ENCODE results near the gene CD1D. TPM values are rescaled to one million over a fixed set of nuclear protein-coding genes. Genes with fewer than 3 reads are reported as not detected.

The CD1D gene
- total RNA-seq, 1 experiment from 2014 or later: 1.3 TPM

DNA sequence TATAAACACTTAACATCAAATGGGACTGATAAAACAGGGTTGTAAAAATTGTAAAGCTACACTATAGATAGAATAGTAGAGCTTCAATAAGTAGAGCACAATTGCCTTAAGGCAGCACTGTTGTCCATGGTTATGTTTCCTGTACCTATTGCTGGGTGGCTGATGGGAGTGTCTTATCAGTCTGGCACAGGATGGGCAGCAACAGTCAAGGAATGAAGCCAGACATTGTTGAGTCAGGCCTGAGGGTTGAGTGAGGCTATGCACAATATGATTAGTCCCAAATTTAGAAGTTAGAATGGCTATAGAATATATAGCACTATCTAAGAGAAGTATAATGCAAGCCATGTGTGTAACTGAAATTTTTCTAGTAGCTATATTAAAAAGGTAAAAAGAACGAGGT is 25.0 kb upstream of the CD1D start:
- H3K36me3 ChIP-seq (ENCODE audit: insufficient read depth, low read length, poor library complexity, severe bottlenecking): no peaks in the 10 kb centered on the region
- H3K27me3 ChIP-seq (replicated peaks; ENCODE audit: insufficient read depth, low read depth, low read length, poor library complexity): no peaks in the 10 kb centered on the region
- H3K4me3 ChIP-seq (ENCODE audit: low read depth, low read length, poor library complexity, severe bottlenecking): no peak overlapping the region
- TF ChIP-seq, protein P1, sequence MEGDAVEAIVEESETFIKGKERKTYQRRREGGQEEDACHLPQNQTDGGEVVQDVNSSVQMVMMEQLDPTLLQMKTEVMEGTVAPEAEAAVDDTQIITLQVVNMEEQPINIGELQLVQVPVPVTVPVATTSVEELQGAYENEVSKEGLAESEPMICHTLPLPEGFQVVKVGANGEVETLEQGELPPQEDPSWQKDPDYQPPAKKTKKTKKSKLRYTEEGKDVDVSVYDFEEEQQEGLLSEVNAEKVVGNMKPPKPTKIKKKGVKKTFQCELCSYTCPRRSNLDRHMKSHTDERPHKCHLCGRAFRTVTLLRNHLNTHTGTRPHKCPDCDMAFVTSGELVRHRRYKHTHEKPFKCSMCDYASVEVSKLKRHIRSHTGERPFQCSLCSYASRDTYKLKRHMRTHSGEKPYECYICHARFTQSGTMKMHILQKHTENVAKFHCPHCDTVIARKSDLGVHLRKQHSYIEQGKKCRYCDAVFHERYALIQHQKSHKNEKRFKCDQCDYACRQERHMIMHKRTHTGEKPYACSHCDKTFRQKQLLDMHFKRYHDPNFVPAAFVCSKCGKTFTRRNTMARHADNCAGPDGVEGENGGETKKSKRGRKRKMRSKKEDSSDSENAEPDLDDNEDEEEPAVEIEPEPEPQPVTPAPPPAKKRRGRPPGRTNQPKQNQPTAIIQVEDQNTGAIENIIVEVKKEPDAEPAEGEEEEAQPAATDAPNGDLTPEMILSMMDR (conservative IDR thresholded peaks at IDR 0.05; ENCODE audit: low read depth, low read length): no peak
- TF ChIP-seq EZH2 (IDR thresholded peaks at IDR 0.05; ENCODE audit: borderline replicate concordance, low read depth, low read length, poor library complexity, severe bottlenecking): no peak
- DNase-seq (ENCODE audit: low spot score): no peak
- no TSS peak for BruUV-seq (replicated peaks)
- no peaks in the 10 kb centered on the region for H3K4me1 ChIP-seq (ENCODE audit: insufficient read depth, low read length, poor library complexity, severe bottlenecking)
- no peak overlapping the region for H3K27ac ChIP-seq (ENCODE audit: low read depth, low read length, poor library complexity, severe bottlenecking)
- CTCF ChIA-PET: no interaction called here
- H3K9me3 ChIP-seq (ENCODE audit: low read depth, low read length, poor library complexity, severe bottlenecking): no peaks in the 10 kb centered on the region
- intact Hi-C loops (cut with micrococcal nuclease; ENCODE audit: unreplicated experiment): no loop called here
- POLR2A ChIA-PET (ENCODE audit: low non-redundant PET): no interaction called here

DNA sequence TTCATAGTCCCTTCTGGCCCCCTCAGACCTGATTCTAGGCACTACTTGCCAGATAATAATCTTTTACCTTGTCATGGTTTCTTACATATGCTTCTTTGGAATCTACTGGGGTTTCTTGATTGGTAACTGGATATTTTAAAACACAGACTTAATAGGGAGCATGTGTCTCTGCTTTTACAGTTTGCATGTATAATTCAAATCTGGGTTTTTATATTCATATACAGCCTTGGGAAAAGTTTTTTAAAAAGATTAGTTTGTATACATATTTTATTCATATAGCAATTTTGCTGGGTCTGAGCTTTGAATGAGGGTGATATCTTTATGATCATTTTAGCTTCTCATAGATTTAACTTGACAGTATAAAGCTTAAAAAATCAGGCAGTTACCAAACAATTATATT is 21.1 kb upstream of the CD1D start:
- H3K4me3 ChIP-seq (ENCODE audit: low read depth, low read length, poor library complexity, severe bottlenecking): no peak overlapping the region
- no peak for TF ChIP-seq EZH2 (IDR thresholded peaks at IDR 0.05; ENCODE audit: borderline replicate concordance, low read depth, low read length, poor library complexity, severe bottlenecking)
- TF ChIP-seq, protein P1 (conservative IDR thresholded peaks at IDR 0.05; ENCODE audit: low read depth, low read length): no peak
- H3K9me3 ChIP-seq (ENCODE audit: low read depth, low read length, poor library complexity, severe bottlenecking): no peaks in the 10 kb centered on the region
- POLR2A ChIA-PET (ENCODE audit: low non-redundant PET): no interaction called here
- CTCF ChIA-PET: no interaction called here
- no TSS peak for BruUV-seq (replicated peaks)
- H3K27ac ChIP-seq (ENCODE audit: low read depth, low read length, poor library complexity, severe bottlenecking): no peak overlapping the region
- peaks cover 16% of the 10 kb centered on the region for H3K27me3 ChIP-seq (replicated peaks; ENCODE audit: insufficient read depth, low read depth, low read length, poor library complexity)
- H3K4me1 ChIP-seq (ENCODE audit: insufficient read depth, low read length, poor library complexity, severe bottlenecking): no peaks in the 10 kb centered on the region
- intact Hi-C loops (cut with micrococcal nuclease; ENCODE audit: unreplicated experiment): no loop called here
- no peak for DNase-seq (ENCODE audit: low spot score)
- no peaks in the 10 kb centered on the region for H3K36me3 ChIP-seq (ENCODE audit: insufficient read depth, low read length, poor library complexity, severe bottlenecking)

DNA sequence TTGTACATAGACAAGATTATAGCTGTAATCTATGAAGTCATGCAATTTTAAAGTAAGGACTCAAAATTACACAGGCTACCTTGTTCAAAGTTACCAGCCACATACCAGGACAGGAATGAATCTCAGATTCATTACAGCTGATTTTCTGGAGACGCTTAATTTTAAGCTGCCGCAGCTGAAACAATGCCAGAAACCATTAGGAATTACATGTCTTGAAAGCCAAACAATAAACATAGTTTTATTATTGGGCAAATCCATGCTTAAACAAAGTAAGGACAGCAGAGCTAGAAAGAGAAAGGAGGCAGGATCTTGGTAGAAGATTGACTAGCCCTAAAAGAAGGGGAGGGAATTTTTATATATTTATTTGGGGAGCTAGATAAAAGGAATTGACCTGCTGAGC is 19.2 kb upstream of the CD1D start:
- Histone ChIP-seq H3K9me3 (ENCODE audit: low read depth, low read length, poor library complexity, severe bottlenecking) (no peaks in the 10 kb centered on the region), H3K27ac (ENCODE audit: low read depth, low read length, poor library complexity, severe bottlenecking) (no peak overlapping the region), H3K4me1 (ENCODE audit: insufficient read depth, low read length, poor library complexity, severe bottlenecking) (no peaks in the 10 kb centered on the region), H3K36me3 (ENCODE audit: insufficient read depth, low read length, poor library complexity, severe bottlenecking) (no peaks in the 10 kb centered on the region), H3K4me3 (ENCODE audit: low read depth, low read length, poor library complexity, severe bottlenecking) (no peak overlapping the region), H3K27me3 (replicated peaks; ENCODE audit: insufficient read depth, low read depth, low read length, poor library complexity) (peaks cover 25% of the 10 kb centered on the region)
- TF ChIP-seq EZH2 (IDR thresholded peaks at IDR 0.05; ENCODE audit: borderline replicate concordance, low read depth, low read length, poor library complexity, severe bottlenecking): no peak
- TF ChIP-seq, protein P1 (conservative IDR thresholded peaks at IDR 0.05; ENCODE audit: low read depth, low read length): no peak
- intact Hi-C loops (cut with micrococcal nuclease; ENCODE audit: unreplicated experiment): no loop called here
- no TSS peak for BruUV-seq (replicated peaks)
- DNase-seq (ENCODE audit: low spot score): no peak
- ChIA-PET CTCF (no interaction called here), POLR2A (ENCODE audit: low non-redundant PET) (no interaction called here)
